Adrenal gland (tissue), 12 donors: Measurements from ENCODE around the gene CFD. TPM values are rescaled to one million over a fixed set of nuclear protein-coding genes. Genes with fewer than 3 reads are reported as not detected.
A peak's percentile ranks its signal among the peaks of the same experiment; 100 is the strongest.

Source experiments
- DNase-seq, 7 donors: peaks; one replicate each; pipeline ENCODE4 v3.0.0-alpha.2; 2019 to 2020
- H3K27ac ChIP-seq, 5 donors: fragments of 200-600 bp; sonication (generic) in 4 of 5; 1 replicate in 3 of 5; 2 replicates in 2 of 5; pipeline versions ENCODE4 v1.5.1 to v1.8.0; 2016 to 2020; ENCODE audit warnings: mild to moderate bottlenecking in 1 of 5
- H3K27me3 ChIP-seq: fragments of 200-600 bp; 2 replicates; pipeline ENCODE4 v1.8.0; 2021
- H3K36me3 ChIP-seq, 2 donors: fragments of 200-600 bp; replicated peaks in 1 of 2; 1 replicate in 1 of 2; 2 replicates in 1 of 2; pipeline versions ENCODE4 v1.5.1 to v1.8.0; 2018 to 2022
- H3K4me1 ChIP-seq, 2 donors: fragments of 200-600 bp; replicated peaks in 1 of 2; 1 replicate in 1 of 2; 2 replicates in 1 of 2; pipeline versions ENCODE4 v1.5.1 to v1.8.0; 2018 to 2021
- H3K4me3 ChIP-seq, 4 donors: fragments of 200-600 bp; sonication (generic) in 3 of 4; one replicate each; pipeline ENCODE4 v1.5.1; 2016 to 2018
- H3K9me3 ChIP-seq, 3 donors: fragments of 200-600 bp; sonication (generic) in 1 of 3; replicated peaks in 1 of 3; 1 replicate in 2 of 3; 2 replicates in 1 of 3; pipeline versions ENCODE4 v1.5.1 to v1.8.0; 2016 to 2021
- CTCF ChIP-seq, 6 experiments: fragments of 450-650 bp in 4 of 6; fragments of 200-600 bp in 2 of 6; sonication (generic) in 1 of 6; IDR thresholded peaks; 1 replicate in 5 of 6; 2 replicates in 1 of 6; pipeline versions ENCODE4 v1.5.1 to v1.8.0; 2016 to 2021; ENCODE audit warnings: antibody characterized with exemption in 6 of 6, mild to moderate bottlenecking in 2 of 6, moderate library complexity in 1 of 6
- POLR2A ChIP-seq, 2 donors: fragments of 450-650 bp; IDR thresholded peaks; one replicate each; pipeline ENCODE4 v1.6.1; 2017; ENCODE audit warnings: antibody characterized with exemption in 2 of 2, mild to moderate bottlenecking in 2 of 2, moderate library complexity in 1 of 2
- WGBS, 4 donors: extraction: QIAGEN DNeasy Blood & Tissue Kit in 2 of 4; methylation state at CpG; one replicate each; pipeline versions ENCODE4 v1.1.5 to v1.1.7; 2013 to 2017; 5-methylcytosine and 5-hydroxymethylcytosine counted together
- intact Hi-C, 2 donors: fragments of 100-400 bp; cut with DNase I; formaldehyde crosslinking; loops; one replicate each; pipeline versions ENCODE4 v1.14.1 to v1.15.0; 2022 to 2023
- polyA plus RNA-seq, 3 donors: library from polyadenylated mRNA; stranded (reverse); fragments of 200-250 nt in 2 of 3; fragments of 350-450 nt in 1 of 3; fragmentation: Illumina TruSeq in 1 of 3; extraction: RNeasy Lipid Tissue Mini Kit (QIAGEN cat#74804) in 1 of 3; gene quantifications; one replicate each; pipeline ENCODE4 v1.2.3, GENCODE V29; 2013 to 2014
- total RNA-seq, 9 donors: library from RNA; depleted of rRNA in 4 of 9; stranded (reverse); fragments of >200 nt in 4 of 9; fragments of 120-200 nt in 1 of 9; fragmentation: NEBNext Ultra II Directional in 1 of 9; extraction: Animal tissue kit (Norgen Biotek cat#: 25700) in 1 of 9; gene quantifications; one replicate each; pipeline versions ENCODE4 v1.1.0 to v1.2.4, GENCODE V29; 2013 to 2023
- donor health status: healthy with polysubstance abuse.
- donor health status: Bipolar disorder and iron deficiency.
- donor health status: DM: yes; HTN: yes; CAD: no.
- donor health status: DM: no; HTN: no; CAD: no.
- donor health status: DM: no; HTN: no; CAD: no.
- donor health status: DM: yes; HTN: yes; CAD: no.

The CFD gene
- total and polyA plus RNA-seq, 12 donors = 0.92 to 466 (median 55.1) TPM

GRCh38 chr19:901216-902092, 42.0 kb downstream of the CFD start:
- H3K4me1 ChIP-seq = peaks cover 3 to 6% of the 10 kb centered on the region in 2 donors

GRCh38 chr19:902093-902370, 42.6 kb downstream of the CFD start:
- intact Hi-C loops = no loop called here
- DNase-seq = no peak
- Histone ChIP-seq H3K9me3 (no peaks in the 10 kb centered on the region), H3K27me3 (no peaks in the 10 kb centered on the region), H3K4me3 (no peak overlapping the region), H3K27ac (no peak overlapping the region), H3K4me1 (peaks cover 3 to 6% of the 10 kb centered on the region in 2 donors), H3K36me3 (peaks cover 0 to 2% of the 10 kb centered on the region in 2 donors)
- WGBS, 4 donors = 69 to 94% (median 77%) methylated on average over 4 to 7 of the region's 7 CpGs
- TF ChIP-seq POLR2A (IDR thresholded peaks at IDR 0.05) = no peak
- no peak for TF ChIP-seq CTCF (IDR thresholded peaks at IDR 0.05)

More at GRCh38 chr19:901216-902092, 42.0 kb downstream of the CFD start:
- DNase-seq = no peak
- H3K4me3 ChIP-seq = no peak overlapping the region
- H3K36me3 ChIP-seq = peaks cover 0 to 3% of the 10 kb centered on the region in 2 donors
- no peaks in the 10 kb centered on the region for H3K27me3 ChIP-seq
- no peak overlapping the region for H3K27ac ChIP-seq
- TF ChIP-seq POLR2A (IDR thresholded peaks at IDR 0.05) = no peak
- no peak for TF ChIP-seq CTCF (IDR thresholded peaks at IDR 0.05)
- no peaks in the 10 kb centered on the region for H3K9me3 ChIP-seq
- 87 to 93% (median 91%) methylated on average over 14 to 27 of the region's 27 CpGs for WGBS, 4 donors
- intact Hi-C loops = no loop called here

- 56 to 73% (median 71%) methylated on average over 14 of the region's 14 CpGs for WGBS, 4 donors
- Histone ChIP-seq H3K27ac (no peak overlapping the region), H3K27me3 (no peaks in the 10 kb centered on the region), H3K4me1 (peaks cover 3 to 6% of the 10 kb centered on the region in 2 donors), H3K36me3 (no peaks in the 10 kb centered on the region), H3K9me3 (no peaks in the 10 kb centered on the region), H3K4me3 (no peak overlapping the region)
- intact Hi-C loops = no loop called here
- TF ChIP-seq CTCF (IDR thresholded peaks at IDR 0.05) = no peak
- no peak for TF ChIP-seq POLR2A (IDR thresholded peaks at IDR 0.05)
- peak in 1 of 7 donors; percentile 40 for DNase-seq
Measured at GRCh38 chr19:902446-903226, 43.2 kb downstream of the CFD start.

- Histone ChIP-seq H3K27ac (no peak overlapping the region), H3K4me3 (no peak overlapping the region), H3K9me3 (no peaks in the 10 kb centered on the region), H3K27me3 (no peaks in the 10 kb centered on the region), H3K4me1 (peaks cover 3 to 6% of the 10 kb centered on the region in 2 donors), H3K36me3 (no peaks in the 10 kb centered on the region)
- no peak for DNase-seq
- intact Hi-C loops = no loop called here
- 66 to 76% (median 74%) methylated on average over 26 to 32 of the region's 32 CpGs for WGBS, 4 donors
- TF ChIP-seq POLR2A (IDR thresholded peaks at IDR 0.05) (no peak), CTCF (IDR thresholded peaks at IDR 0.05) (no peak)
Measured at GRCh38 chr19:903266-903797, 43.9 kb downstream of the CFD start.
